PC-3 (cell line): Measurements from ENCODE around the gene DNAJA1.

Source experiments
- EZH2 ChIP-seq: fragments of 300-600 bp; sonication (generic); IDR thresholded peaks from one replicate; pipeline ENCODE4 v1.6.1; 2017; ENCODE audit warnings: antibody characterized with exemption, mild to moderate bottlenecking, low read length; ENCODE audit not compliant: unreplicated experiment
- TF ChIP-seq, protein P1 (sequence below): fragments of 300-600 bp; sonication (generic); conservative IDR thresholded peaks from 2 replicates; pipeline ENCODE4 v1.5.1; 2017; ENCODE audit warnings: antibody characterized with exemption, low read depth, mild to moderate bottlenecking, low read length

DNA sequence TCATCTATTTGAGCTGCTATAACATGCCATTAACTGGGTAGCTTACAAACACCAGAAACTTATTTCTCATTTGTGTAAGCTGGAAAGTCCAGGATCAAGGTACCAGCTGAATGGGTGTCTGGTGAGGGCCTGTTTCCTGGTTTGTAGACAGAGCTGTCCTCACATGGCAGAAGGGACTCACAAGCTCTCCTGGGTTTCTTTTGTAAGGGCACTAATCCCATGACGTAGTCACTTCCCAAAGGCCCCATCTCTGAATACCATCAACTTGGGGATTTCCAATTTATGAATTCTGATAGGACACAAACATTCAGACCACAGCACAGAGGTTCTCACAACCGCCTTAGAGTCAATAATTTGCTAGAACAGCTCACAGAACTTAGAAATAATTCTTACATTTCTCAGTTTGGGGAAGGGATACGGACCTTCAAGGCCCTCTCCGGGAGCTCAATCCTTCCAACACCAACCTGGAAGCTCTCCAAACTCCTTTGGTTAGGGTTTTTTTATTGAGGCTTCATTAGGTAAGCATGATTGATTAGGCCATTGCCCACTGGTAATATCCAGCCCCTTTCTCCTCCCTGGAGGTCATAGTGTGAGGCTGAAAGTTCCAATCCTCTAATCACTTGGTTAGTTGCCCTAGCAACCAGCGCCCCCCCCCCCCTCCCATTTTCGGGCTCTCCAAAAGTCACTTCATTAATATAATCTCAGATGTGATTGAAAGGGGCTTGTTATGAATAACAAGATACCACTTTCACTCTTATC is 7.6 kb upstream of the DNAJA1 start:
- TF ChIP-seq, protein P1, sequence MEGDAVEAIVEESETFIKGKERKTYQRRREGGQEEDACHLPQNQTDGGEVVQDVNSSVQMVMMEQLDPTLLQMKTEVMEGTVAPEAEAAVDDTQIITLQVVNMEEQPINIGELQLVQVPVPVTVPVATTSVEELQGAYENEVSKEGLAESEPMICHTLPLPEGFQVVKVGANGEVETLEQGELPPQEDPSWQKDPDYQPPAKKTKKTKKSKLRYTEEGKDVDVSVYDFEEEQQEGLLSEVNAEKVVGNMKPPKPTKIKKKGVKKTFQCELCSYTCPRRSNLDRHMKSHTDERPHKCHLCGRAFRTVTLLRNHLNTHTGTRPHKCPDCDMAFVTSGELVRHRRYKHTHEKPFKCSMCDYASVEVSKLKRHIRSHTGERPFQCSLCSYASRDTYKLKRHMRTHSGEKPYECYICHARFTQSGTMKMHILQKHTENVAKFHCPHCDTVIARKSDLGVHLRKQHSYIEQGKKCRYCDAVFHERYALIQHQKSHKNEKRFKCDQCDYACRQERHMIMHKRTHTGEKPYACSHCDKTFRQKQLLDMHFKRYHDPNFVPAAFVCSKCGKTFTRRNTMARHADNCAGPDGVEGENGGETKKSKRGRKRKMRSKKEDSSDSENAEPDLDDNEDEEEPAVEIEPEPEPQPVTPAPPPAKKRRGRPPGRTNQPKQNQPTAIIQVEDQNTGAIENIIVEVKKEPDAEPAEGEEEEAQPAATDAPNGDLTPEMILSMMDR, result no peak
- no peak for TF ChIP-seq EZH2
